ENCODE measurements around the gene CD58.
A peak's percentile ranks its signal among the peaks of the same experiment; 100 is the strongest.

Gene CD58

GRCh38 chr1:116493484-116494352 lies 77.1 kb downstream of the CD58 start:
- DNase-seq: no peak

- no peak for DNase-seq
Observed at GRCh38 chr1:116493036-116493435, 77.8 kb downstream of the CD58 start.

GRCh38 chr1:116492358-116492811 lies 78.4 kb downstream of the CD58 start:
- DNase-seq: peak in 1 of 51 donors; percentile 67

- DNase-seq: peak in 1 of 51 donors; percentile 44
Observed at GRCh38 chr1:116491700-116492357, 79.0 kb downstream of the CD58 start.

GRCh38 chr1:116490588-116490987 lies 80.2 kb downstream of the CD58 start:
- DNase-seq: no peak

GRCh38 chr1:116489231-116489697 lies 81.6 kb downstream of the CD58 start:
- peak in 14 of 51 donors; percentile 13 to 76 (median 32) for DNase-seq

GRCh38 chr1:116488071-116488470 lies 82.8 kb downstream of the CD58 start:
- no peak for DNase-seq

- DNase-seq: no peak
Observed at GRCh38 chr1:116487583-116487982, 83.2 kb downstream of the CD58 start.

- DNase-seq: no peak
Observed at GRCh38 chr1:116487031-116487430, 83.8 kb downstream of the CD58 start.

GRCh38 chr1:116486424-116486823 lies 84.4 kb downstream of the CD58 start:
- no peak for DNase-seq

- no peak for DNase-seq
Observed at GRCh38 chr1:116485976-116486375, 84.8 kb downstream of the CD58 start.

- DNase-seq: peak; percentile 15 to 91 (median 74)
Observed at GRCh38 chr1:116485071-116485735, 85.6 kb downstream of the CD58 start.

- DNase-seq: peak in 2 of 51 donors; percentile 11 to 20
Observed at GRCh38 chr1:116483481-116484309, 87.1 kb downstream of the CD58 start.

- DNase-seq: no peak
Observed at GRCh38 chr1:116482490-116482889, 88.3 kb downstream of the CD58 start.

- no peak for DNase-seq
Observed at GRCh38 chr1:116481934-116482333, 88.9 kb downstream of the CD58 start.

- DNase-seq: no peak
Observed at GRCh38 chr1:116478621-116479020, 92.2 kb downstream of the CD58 start.

- no peak for DNase-seq
Observed at GRCh38 chr1:116477429-116477828, 93.4 kb downstream of the CD58 start.

GRCh38 chr1:116476321-116476720 lies 94.5 kb downstream of the CD58 start:
- DNase-seq: no peak

- DNase-seq: no peak
Observed at GRCh38 chr1:116475850-116476218, 95.0 kb downstream of the CD58 start.

GRCh38 chr1:116474921-116475849 lies 95.6 kb downstream of the CD58 start:
- DNase-seq: peak in 3 of 51 donors; percentile 17 to 38 (median 31)

Data from hypothalamus (tissue), 51 donors.